Left renal cortex interstitium (tissue), 4 donors: ENCODE results near the gene PACSIN2. TPM values are rescaled to one million over a fixed set of nuclear protein-coding genes. Genes with fewer than 3 reads are reported as not detected.
"Not testable (repeated sequence)": the region's sequence is repeated elsewhere in the genome, so short reads cannot be mapped to it uniquely, and the experiment has no call there.

Experiments
- DNase-seq, 4 donors: peaks; one replicate each; pipeline ENCODE4 v3.0.0-alpha.2; 2013; ENCODE audit warnings: low read depth in 4 of 4, low spot score in 2 of 4, missing footprints in 1 of 4
- polyA plus RNA-seq, 4 donors: library from polyadenylated mRNA; unstranded; fragments of 120-200 nt; gene quantifications; one replicate each; pipeline ENCODE4 v1.2.1, GENCODE V29; 2013; ENCODE audit not compliant: insufficient read length in 4 of 4

The PACSIN2 gene
- polyA plus RNA-seq, 4 donors: 62.7 to 74.4 (median 68.2) TPM

DNA sequence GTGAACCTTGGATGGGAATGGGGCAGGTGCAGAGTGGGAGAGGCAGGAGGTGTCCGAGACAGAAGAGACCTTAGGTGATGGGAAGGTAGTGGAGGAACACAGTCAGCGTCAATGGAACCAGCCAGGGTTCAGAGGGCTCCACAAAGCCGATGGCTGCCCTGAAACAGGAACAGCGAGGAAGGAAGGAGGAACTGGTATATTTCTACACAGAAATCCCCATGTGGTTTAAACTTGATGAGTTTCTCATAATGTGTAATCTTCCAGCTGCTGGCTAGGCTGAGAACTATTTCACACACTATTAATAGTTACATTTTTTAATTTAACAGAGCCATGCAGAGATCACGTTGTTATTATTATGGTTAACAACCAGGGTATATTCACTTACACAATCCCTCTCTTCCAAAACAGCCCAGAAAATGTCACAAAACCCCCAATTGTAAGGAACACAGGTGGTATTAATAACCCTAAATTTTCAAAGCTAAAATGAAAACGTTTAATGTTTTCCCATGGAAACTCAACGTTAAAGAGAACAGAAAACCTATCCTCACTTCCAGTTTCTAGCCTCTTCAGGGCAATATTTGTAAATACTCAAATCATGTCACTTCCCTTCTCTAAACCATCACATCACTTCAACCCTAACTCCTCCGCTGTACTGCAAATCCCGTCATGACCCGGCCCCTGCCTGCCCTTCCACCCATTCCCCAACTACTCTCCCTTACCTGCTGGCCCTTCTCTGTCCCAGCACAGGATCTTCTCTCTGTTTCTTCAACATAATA, 83.3 kb downstream of the PACSIN2 start:
- no peak for DNase-seq

DNA sequence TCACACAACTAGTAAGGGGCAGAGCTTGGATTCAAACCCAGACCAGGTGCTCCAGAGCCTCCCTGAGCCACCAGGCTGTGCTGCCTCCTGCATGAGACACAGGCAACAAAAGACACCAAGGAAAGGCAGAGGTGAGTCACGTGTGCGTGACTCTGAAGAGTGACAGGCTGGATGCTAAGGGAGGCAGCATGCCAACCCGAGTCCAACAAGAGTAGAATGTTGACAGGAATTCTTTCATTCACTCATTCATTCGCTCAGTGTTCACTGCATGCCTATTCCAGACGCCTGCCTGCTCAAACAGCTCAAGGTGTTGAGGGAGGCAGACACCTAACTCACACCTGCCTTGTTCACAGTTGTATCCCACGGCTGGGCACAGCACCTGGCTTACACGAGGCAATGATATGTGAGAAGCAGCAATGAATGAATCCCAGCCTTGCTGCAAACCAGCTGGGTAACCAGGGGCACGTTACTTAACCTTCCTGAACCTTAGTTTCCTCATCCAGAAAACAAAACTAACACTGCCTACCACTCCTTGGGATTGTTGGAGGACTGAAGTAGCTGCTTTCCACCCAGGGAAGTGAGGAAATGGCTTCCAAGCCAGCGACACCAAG, 84.0 kb downstream of the PACSIN2 start:
- no peak for DNase-seq

DNA sequence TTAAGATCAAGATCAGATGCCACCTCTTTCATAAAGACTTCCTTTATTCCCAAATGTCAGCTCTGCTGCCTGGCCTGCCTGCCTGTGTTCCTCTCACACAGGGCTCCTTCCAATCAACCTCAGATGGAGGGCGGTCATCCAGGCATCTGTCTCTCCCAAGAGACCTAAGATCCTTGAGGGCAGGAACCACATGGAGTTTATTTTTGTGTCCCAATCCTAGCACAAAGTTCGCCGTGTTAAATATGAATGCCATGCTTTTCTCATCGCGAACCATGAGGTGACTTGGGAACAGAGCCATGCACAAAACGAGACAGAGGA, 85.2 kb downstream of the PACSIN2 start:
- DNase-seq: no peak

DNA sequence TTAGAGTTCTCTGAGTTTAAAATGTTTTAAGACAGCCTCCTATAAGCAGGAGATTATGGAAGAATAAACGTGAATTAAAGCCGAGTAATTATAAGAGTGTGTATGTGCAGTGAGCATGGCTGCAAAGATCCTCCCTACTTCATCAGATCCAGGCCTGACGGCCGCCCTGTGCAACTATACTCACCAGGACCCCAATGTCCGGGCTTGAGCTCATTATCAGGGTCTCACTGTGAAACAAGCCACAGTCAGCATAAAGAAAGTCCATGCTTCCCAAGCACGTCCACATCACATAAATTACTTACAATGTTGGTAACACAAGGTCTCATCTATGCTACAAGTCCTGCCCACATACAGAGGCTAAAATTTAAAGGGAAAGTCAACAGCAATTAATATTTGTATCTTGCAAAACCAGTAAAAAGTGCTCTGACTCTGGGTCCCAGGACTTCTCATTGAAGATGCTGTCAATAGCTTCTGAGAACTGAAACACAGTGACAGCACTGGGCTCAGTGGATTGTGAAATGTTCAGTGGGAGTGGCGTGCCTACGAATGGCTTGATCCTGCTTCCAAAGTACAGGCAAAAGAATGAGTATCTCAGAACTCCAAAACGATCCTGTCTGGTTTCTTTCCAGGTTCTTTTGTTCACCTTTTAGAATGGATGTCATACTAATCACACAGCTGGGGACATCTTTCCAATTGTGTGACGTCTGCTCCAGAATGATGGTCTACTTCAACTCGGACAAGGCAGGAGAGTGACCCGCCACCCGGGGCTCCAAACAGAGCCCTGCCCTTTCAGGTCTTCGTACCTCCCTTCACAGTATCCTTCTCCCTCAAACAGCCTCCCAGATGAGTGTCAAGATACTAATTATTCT, 85.7 kb downstream of the PACSIN2 start:
- no peak for DNase-seq

DNA sequence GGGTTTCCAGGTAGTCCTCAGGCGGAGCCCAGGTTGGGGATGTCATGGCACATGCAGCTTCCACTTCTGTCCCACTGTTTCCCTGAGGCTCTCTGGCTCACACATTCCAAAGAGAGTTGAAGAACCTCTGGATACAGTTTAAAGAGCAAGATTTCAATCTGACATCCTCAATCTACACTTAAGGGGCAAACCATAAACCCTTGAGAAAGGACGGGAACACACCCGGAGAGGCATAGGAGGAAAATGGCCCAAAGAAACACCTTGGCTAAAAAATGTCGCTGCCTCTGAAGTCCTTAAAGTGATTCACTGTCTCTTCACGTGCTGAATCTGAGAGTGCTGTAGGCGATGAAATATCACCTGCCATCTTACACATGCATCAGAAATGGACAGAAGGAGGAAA, 87.0 kb downstream of the PACSIN2 start:
- DNase-seq: no peak

DNA sequence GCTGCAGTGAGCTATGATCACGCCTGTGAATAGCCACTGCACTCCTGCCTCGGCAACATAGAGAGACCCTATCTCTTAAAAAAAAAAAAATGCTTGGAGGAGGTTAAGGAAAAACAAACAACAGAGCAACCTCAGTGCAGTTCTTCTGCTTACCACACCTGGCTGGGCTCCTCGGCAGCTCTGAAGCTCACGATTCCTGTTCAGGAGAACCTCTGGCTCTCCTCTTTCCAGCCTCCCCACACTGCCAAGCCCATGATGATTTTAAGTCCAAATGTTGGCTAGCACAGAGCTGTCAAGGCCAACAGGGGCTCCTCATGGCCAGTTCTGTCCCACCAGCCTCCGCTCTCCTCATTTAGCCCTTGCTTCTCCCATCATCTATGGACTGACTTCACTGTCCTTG, 88.2 kb downstream of the PACSIN2 start:
- no peak for DNase-seq

DNA sequence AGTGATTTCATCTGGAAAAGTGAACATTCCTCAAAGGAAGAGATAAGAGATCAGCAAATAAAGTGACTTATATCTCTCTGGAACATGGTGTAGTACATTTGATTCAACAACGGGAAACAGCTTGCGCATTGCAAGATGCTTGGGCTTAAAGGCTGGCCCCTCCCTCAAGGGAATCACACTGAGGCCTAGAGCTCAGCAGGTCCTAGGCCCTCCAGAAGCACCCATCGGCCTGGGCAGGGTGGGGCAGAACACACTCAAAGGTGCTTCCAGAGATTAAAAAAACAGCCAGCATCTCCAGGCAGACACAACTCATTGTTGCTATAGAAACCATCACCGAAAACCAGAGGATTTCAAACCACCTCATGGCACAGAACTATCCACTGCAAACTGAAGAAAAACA, 88.8 kb downstream of the PACSIN2 start:
- no peak for DNase-seq

DNA sequence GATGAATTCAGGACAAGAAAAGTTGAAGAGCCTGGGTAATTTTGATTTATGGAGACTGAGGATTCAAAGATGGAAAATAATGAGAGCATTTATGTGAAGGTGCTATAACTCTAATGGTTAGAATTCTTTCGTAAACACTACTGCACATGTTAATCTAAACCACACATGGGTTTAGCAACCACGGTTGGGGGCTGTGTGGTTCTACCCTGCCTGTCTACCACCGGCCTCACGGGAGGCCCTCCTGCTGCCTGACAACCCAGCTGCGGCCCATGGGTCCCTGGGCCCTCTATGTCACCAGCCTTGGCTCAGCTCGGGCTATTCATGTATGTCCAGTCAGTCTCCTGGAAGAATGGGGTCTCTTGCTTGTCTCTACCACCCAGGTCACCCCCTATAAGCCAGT, 89.4 kb downstream of the PACSIN2 start:
- DNase-seq: no peak

DNA sequence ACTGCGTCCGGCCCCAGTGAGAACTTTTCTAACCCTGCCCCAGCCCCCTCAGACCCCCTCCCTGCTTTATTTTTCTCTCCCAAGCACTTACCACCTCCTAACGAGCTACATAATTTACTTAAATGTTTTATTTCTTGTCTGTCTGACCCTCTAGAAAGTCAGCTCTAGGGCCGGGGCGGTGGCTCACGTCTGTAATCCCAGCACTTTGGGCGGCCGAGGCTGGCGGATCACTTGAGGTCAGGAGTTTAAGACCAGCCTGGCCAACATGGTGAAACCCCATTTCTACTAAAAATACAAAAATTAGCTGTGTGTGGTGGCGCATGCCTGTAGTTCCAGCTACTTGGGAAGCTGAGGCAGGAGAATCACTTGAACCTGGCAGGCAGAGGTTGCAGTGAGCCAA, 89.9 kb downstream of the PACSIN2 start:
- DNase-seq: not testable (repeated sequence)

DNA sequence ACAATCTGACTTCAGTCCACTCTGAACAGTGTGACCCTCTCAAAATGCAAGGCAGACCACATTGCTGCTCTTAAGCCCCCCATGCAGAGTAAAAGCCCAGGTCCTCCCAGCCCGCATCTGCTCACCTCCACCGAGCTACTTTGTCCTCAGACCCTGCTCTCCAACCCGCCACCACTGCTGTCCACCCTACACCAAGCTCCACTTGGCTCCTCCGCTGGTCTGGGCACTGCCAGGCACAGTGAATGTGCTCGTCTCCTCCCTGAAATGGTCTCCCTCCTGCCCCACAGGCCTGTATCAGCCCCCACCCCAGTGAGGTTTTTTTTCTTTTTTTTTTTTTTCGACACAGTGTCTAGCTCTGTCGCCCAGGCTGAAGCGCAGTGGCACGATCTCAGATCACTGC, 90.5 kb downstream of the PACSIN2 start:
- DNase-seq: no peak

DNA sequence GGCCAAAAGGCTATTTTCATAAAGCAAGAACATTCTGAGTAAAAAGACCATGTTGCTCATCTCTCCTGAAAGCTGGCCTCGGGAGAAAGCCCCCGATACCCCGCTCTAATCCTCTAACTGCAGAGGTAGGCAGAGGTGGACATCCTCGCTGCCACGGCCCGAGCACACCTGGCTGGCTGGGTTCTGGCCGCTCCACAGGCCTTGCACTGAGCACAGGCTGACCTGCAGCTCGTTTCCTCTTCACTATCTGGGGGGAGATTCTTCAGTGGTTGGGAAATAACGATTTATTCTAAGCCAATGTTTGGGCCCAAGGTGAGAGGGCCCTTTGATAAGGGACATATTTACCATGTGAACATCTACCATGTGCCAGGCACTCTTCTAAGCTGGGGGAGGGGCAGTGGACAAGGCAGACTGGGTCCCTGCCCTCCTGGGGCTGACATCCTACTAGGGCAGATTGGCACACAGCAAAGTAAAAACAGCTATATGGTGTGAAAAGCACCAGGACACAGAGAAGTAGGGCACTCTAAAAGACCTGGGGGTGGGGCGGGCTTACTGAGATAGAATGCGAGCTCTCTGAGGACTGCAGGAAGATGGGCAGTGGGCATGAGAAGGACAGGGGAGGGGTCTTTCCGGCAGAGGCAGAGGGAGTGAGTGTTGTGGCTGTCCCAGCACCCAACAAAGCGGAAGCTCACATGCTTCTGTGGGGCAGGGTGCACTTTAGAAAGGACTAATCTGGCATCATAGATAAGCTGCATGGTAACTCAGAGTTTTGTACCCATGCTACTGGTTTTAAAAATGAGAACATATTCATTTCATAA, 92.4 kb downstream of the PACSIN2 start:
- no peak for DNase-seq

DNA sequence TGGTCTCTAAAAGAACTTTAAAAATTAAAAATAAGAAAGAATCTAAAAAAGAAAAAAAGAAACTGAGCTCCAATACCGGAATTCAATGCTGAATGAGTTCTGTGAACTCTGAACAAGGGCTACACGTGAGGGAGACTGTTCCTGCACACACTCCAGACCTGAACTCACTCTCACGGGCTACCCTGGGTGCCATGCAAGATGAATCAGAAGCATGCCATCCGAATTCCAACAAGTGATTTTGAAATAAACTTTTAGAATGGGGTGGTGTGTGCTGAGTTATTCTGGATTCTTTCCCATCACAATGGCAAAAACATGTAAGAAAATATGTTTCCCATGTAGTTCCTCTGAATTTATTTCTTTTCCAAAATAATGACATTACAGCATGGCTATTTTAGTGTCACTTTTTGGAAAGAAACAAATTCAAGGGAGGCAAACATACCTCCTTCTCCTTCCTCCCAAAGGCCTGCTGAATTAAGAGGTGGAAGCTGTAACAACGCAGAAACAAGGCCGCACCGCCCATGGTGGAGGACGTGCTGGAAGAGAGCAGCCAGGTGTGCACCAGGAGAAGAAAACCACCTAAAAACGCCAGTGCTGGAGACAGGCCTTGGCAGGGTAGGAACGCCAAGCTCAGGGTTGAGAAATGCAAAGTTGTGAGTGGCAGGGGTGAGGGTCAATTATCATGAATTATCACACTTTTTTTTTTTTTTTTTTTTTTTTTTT, 94.7 kb downstream of the PACSIN2 start:
- DNase-seq: no peak

DNA sequence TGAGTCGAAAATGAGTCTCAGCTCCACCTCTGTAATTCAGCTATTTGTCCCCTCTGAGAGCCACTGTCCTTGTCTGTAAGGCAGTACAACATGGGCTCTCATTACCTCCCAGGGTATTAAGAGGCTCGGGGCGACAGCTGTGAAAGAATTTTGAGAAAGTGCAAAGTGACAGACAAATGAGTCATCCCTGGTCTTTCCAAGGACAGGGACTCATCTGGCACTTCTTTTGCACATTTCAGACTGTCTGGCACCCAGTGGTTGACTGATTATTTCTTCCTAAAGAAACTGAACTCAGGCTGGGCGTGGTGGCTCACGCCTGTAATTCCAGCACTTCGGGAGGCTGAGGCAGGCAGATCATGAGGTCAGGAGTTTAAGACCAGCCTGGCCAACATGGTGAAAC, 95.8 kb downstream of the PACSIN2 start:
- DNase-seq: no peak

DNA sequence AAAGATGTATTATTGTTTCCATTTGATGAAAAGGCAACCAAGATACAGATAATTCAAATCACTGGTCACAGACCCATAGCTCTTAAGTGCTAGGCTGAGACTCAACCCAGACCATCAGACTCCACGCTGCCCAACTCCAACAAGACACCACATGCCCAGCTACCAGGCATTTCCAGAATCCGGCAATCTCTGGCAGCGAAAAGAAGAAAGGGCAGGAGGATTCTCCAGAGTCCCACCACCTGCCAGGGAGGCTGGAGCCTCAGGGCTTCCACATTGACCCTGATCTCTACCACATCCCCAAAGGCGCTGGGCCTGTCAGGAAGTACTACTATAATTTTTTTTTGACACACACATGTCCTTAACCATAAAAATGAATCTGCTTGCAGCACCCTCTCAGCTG, 96.4 kb downstream of the PACSIN2 start:
- no peak for DNase-seq

DNA sequence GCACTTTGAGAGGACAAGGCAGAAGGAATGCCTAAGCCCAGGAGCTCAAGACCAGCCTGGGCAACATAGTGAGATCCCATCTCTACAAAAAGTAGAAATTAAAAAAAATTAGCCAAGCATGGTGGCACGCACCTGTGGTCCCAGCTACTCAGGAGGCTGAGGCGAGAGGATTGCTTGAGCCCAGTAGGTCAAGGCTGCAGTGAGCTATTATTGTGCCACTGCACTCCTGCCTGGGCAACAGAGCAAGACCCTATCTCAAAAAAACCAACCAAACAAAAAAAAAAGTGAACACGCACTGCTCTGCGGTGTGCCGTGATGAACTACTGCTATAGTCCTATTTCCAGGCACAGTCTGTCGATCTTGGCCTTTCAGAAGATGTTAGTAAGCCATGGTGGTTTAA, 97.6 kb downstream of the PACSIN2 start:
- DNase-seq: not testable (repeated sequence)

DNA sequence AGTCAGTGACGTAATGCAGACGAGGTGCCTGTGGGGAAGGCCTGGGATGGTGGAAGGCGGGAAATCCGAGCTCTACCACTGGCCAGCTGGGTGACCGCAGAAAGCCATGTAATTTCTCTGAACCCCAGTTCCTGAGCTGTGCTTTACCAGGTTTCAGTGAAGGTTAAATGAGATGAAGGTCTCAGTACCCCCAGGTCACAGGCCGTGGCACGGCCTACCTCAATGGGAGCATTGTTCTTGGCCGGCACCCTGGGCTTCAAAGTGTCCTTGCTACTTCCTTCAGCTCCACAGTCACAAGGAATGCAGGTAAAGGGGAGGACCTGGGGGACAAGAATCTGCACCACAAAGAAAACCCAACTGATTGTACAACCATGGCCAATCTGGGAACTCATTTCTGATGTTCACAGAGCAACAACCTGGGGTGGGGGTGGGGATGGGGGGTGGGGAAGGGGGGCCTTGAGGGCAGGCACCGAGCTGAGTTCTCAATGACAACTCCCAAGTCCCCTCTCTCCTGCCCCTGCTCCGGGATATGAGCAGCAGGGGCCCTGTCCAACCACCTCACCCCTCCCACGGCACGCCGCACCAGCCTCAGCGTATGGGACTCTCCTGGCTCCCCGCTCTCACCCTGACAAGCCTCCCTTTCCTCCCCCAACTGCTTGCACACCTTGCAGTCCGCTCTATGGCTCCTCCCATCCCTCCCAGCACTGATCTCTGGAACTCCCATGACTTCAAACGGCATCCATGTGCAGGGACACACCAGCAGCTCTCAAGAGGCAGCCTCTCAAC, 98.8 kb downstream of the PACSIN2 start:
- DNase-seq: no peak

DNA sequence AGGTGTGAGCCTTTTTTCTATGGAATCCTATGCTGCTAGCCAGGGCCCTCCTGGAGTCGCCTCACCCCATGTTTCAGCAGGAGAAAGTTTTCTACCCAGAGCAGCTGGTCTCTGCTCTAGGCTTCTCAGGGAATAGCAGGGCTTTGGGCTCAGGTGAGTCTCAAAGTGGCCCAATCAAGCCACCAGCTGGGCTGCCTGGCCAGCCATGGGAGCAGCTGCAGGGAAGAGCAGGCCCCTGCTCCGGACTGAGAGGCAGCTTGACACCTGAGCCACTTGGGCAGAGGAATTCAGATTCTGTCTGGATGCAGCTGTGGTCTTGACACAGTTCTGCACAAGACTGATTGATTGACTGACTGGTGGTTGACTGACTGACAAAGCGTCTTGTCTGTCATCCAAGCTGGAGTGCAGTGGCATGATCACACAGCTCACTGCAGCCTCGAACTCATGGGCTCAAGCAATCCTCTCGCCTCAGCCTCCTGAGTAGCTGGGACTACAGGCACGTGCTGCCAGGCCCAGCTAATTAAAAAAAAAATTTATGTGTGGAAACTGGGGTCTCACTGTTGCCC, 100.4 kb downstream of the PACSIN2 start:
- no peak for DNase-seq

DNA sequence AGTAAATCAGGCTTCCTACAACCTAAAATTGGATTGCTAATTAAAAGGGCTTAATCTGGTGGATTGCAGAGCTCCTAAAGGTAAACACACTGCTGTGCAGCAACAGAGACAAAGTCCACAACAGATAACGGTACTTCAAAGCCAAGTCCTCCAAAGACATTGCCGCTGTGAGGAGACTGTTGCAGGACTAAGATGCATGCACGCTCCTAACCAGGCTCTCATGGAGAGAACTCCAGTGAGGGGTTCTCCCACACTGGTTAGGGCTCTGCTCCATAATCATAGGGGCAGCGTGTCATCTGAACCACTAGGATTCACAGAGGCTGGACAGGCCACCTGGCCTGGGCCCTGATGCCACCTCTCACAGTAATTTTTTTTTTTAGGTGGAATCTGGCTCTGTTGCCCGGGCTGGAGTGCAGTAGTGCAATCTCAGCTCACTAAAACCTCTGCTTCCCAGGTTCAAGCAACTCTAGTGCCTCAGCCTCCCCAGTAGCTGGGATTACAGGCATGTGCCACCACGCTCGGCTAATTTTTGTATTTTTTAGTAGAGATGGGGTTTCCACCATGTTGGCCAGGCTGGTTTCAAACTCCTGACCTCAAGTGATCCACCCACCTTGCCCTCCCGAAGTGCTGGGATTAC, 101.0 kb downstream of the PACSIN2 start:
- no peak for DNase-seq

DNA sequence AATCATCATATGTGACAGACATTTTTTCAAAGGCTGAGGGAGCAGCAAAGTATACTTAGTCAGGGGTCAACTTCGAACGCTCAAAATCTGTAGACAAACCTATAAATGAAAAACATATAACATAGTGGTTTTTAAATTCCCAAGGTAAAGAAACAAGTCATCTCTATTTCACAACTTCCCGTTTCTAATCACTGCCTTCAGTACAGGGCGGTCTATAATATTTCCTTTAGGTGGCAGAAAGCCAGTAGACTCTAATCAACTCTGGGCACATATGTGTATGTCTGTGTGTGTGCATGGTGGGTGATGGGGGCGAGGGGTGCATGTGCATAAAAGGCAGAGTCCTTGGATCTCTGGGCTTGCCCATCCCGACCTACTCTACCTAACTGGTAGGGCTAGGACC, 102.9 kb downstream of the PACSIN2 start:
- no peak for DNase-seq
